Fibroblast of the aortic adventitia (primary cell): ENCODE data around the gene HDGFL1. TPM values are rescaled to one million over a fixed set of nuclear protein-coding genes. Genes with fewer than 3 reads are reported as not detected.

Experiments
- DNase-seq: peaks from one replicate; pipeline ENCODE4 v3.0.0-alpha.2; 2010; ENCODE audit warnings: low read depth
- H3K4me3 ChIP-seq: 2 replicates; pipeline ENCODE4 v1.5.1; 2011; ENCODE audit warnings: low read depth, mild to moderate bottlenecking, control low read depth, low read length, moderate library complexity
- total RNA-seq: library from RNA; depleted of rRNA; stranded (reverse); fragments of >200 nt; gene quantifications from 2 replicates; pipeline ENCODE4 v1.2.3, GENCODE V29; 2012; ENCODE audit warnings: low replicate concordance
- TF ChIP-seq, protein P1 (sequence below): IDR thresholded peaks from 2 replicates; pipeline ENCODE4 v1.5.1; 2011; ENCODE audit warnings: mild to moderate bottlenecking, low read length, control low read depth, inconsistent platforms; ENCODE audit not compliant: insufficient read depth

Gene HDGFL1
- total RNA-seq, 1 donor, result not detected

GRCh38 chr6:22558288-22558882 lies 11.0 kb upstream of the HDGFL1 start:
- no peak for DNase-seq
- no peak overlapping the region for H3K4me3 ChIP-seq
- TF ChIP-seq, protein P1, sequence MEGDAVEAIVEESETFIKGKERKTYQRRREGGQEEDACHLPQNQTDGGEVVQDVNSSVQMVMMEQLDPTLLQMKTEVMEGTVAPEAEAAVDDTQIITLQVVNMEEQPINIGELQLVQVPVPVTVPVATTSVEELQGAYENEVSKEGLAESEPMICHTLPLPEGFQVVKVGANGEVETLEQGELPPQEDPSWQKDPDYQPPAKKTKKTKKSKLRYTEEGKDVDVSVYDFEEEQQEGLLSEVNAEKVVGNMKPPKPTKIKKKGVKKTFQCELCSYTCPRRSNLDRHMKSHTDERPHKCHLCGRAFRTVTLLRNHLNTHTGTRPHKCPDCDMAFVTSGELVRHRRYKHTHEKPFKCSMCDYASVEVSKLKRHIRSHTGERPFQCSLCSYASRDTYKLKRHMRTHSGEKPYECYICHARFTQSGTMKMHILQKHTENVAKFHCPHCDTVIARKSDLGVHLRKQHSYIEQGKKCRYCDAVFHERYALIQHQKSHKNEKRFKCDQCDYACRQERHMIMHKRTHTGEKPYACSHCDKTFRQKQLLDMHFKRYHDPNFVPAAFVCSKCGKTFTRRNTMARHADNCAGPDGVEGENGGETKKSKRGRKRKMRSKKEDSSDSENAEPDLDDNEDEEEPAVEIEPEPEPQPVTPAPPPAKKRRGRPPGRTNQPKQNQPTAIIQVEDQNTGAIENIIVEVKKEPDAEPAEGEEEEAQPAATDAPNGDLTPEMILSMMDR, result no peak

GRCh38 chr6:22568854-22569253 lies 512 bp upstream of the HDGFL1 start:
- TF ChIP-seq, protein P1, result no peak
- no peak overlapping the region for H3K4me3 ChIP-seq
- no peak for DNase-seq

- no peak for DNase-seq
- H3K4me3 ChIP-seq, result no peak overlapping the region
- TF ChIP-seq, protein P1, result no peak
Measured at GRCh38 chr6:22570185-22570551, 802 bp downstream of the HDGFL1 start.

DNA sequence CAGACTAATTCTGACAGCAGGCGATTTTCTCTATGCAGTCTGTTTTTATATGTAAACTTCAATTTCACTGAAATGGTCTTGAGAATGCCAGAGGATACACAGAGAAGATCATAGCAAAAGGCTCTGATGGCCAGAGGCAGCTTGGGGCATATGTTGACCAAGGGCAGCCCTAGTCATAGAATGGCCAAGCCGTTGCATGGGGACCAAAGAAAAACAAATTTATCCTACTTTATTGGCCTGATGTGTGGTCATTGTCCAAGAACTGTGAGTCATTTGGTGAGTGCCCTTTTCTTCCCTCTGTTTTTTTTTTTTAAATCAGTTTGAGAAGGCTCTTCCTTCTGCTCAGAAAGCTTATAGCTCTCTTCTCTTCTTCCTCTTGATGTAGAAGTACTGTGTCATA lies 5.8 kb downstream of the HDGFL1 start:
- TF ChIP-seq, protein P1, result no peak
- peak; percentile 3 for DNase-seq
- H3K4me3 ChIP-seq, result no peak overlapping the region

GRCh38 chr6:22579439-22579838 lies 10.1 kb downstream of the HDGFL1 start:
- TF ChIP-seq, protein P1, result no peak
- no peak overlapping the region for H3K4me3 ChIP-seq
- no peak for DNase-seq

- no peak for DNase-seq
- no peak overlapping the region for H3K4me3 ChIP-seq
- TF ChIP-seq, protein P1, result no peak
Measured at GRCh38 chr6:22580337-22580736, 11.0 kb downstream of the HDGFL1 start.
